HepG2 (cell line): ENCODE results near the gene BEAN1. TPM values are rescaled to one million over a fixed set of nuclear protein-coding genes. Genes with fewer than 3 reads are reported as not detected.

Experiments
- ATAC-seq: fragments of 200-7000 bp; cut with Tn5 transposase; 3 replicates; pipeline ENCODE4 v1.9.1; 2020; ENCODE audit warnings: mild to moderate bottlenecking, moderate library complexity
- BruUV-seq: library from RNA; stranded (reverse); fragments of 400-500 nt; replicated peaks from 2 replicates; lab custom pipeline; 2021; lab: Mats Ljungman, UMichigan
- CTCF ChIA-PET: fragments of 300-600 bp; formaldehyde crosslinking; extraction: SDS; loops from one replicate; lab custom pipeline; 2021; ENCODE audit warnings: low total read pairs, inconsistent platforms, low intra/inter-chr PET ratio; lab: Yijun Ruan, JAX
- POLR2A ChIA-PET: fragments of 350-600 bp; sonication (Branson Sonifier 250); formaldehyde crosslinking; loops from one replicate; lab custom pipeline; 2020; ENCODE audit warnings: antibody characterized with exemption, inconsistent platforms; lab: Yijun Ruan, JAX
- DNase-seq: peaks from one replicate; pipeline ENCODE4 v3.0.0-alpha.2; 2015; ENCODE audit warnings: low spot score
- FAIRE-seq: peaks from 3 replicates; lab custom pipeline; 2011; peaks lifted over from hg19 to GRCh38; lab: Jason Lieb, UNC
- H2AFZ ChIP-seq: one replicate; pipeline ENCODE4 v1.6.1; 2011; ENCODE audit warnings: low read length, inconsistent platforms
- H3K27ac ChIP-seq: fragments of 300-600 bp; 3 replicates; pipeline ENCODE4 v1.8.0; 2011; ENCODE audit warnings: mixed run types, mild to moderate bottlenecking, mixed read lengths, low read length, inconsistent platforms; ENCODE audit not compliant: insufficient read depth; ENCODE audit errors: extremely low read length
- H3K27me3 ChIP-seq, 2 experiments: fragments of 200-600 bp in 1 of 2; 2 replicates in 1 of 2; 3 replicates in 1 of 2; pipeline versions ENCODE4 v1.6.0 to v1.8.0; 2011; ENCODE audit warnings: low read length in 2 of 2, mild to moderate bottlenecking in 2 of 2, moderate library complexity in 2 of 2, inconsistent platforms in 1 of 2; ENCODE audit not compliant: insufficient read depth in 2 of 2, control insufficient read depth in 1 of 2
- H3K36me3 ChIP-seq, 2 experiments: fragments of 200-600 bp in 1 of 2; replicated peaks in 1 of 2; 2 replicates in 1 of 2; 3 replicates in 1 of 2; pipeline versions ENCODE4 v1.5.1 to v1.8.0; 2011; ENCODE audit warnings: low read length in 2 of 2, inconsistent platforms in 1 of 2; ENCODE audit not compliant: insufficient read depth in 2 of 2, control insufficient read depth in 1 of 2
- H3K4me1 ChIP-seq: 2 replicates; pipeline ENCODE4 v1.5.1; 2012; ENCODE audit warnings: low read length, inconsistent platforms; ENCODE audit not compliant: insufficient read depth
- H3K4me2 ChIP-seq: 2 replicates; pipeline ENCODE4 v1.6.0; 2011; ENCODE audit warnings: low read depth, low read length, inconsistent platforms
- H3K4me3 ChIP-seq, 3 experiments: fragments of 200-600 bp in 1 of 3; sonication (generic), shearing (Covaris generic) in 1 of 3; replicated peaks in 1 of 3; 2 replicates each; pipeline ENCODE4 v1.5.1; 2011 to 2016; ENCODE audit warnings: low read length in 3 of 3, inconsistent platforms in 2 of 3, low read depth in 2 of 3, mild to moderate bottlenecking in 2 of 3, control low read depth in 1 of 3, mixed read lengths in 1 of 3; ENCODE audit not compliant: insufficient read depth in 1 of 3
- H3K79me2 ChIP-seq: one replicate; pipeline ENCODE4 v1.6.1; 2011; ENCODE audit warnings: low read length, inconsistent platforms; ENCODE audit not compliant: insufficient read depth
- H3K9ac ChIP-seq: 2 replicates; pipeline ENCODE4 v1.6.0; 2011; ENCODE audit warnings: mild to moderate bottlenecking, low read depth, low read length, inconsistent platforms; ENCODE audit not compliant: insufficient read depth
- H3K9me3 ChIP-seq: 2 replicates; pipeline ENCODE4 v1.5.1; 2012; ENCODE audit warnings: mild to moderate bottlenecking, low read length
- H4K20me1 ChIP-seq: 2 replicates; pipeline ENCODE4 v1.6.0; 2011; ENCODE audit warnings: inconsistent platforms, mild to moderate bottlenecking, low read length, moderate library complexity; ENCODE audit not compliant: insufficient read depth
- CEBPB ChIP-seq: IDR thresholded peaks from 2 replicates; pipeline ENCODE4 v1.6.1; 2011; ENCODE audit warnings: low read depth, low read length, improper control_type of control experiment, borderline replicate concordance
- MTF1 ChIP-seq: sonication (generic); formaldehyde crosslinking; IDR thresholded peaks from 2 replicates; pipeline ENCODE4 v1.5.0; 2020; ENCODE audit warnings: missing genetic modification reagents
- POLR2AphosphoS2 ChIP-seq: IDR thresholded peaks from 2 replicates; pipeline ENCODE4 v1.6.1; 2011; ENCODE audit warnings: low read depth, low read length, improper control_type of control experiment
- RFXAP ChIP-seq: sonication (generic); formaldehyde crosslinking; IDR thresholded peaks from 2 replicates; pipeline ENCODE4 v1.4.0; 2020; ENCODE audit warnings: missing genetic modification reagents, borderline replicate concordance
- SMC3 ChIP-seq: IDR thresholded peaks from 2 replicates; pipeline ENCODE4 v1.6.1; 2011; ENCODE audit warnings: low read length, improper control_type of control experiment
- SRSF9 ChIP-seq: fragments of 200-400 bp; formaldehyde crosslinking; IDR thresholded peaks from 2 replicates; pipeline ENCODE4 v1.6.1; 2018; ENCODE audit warnings: borderline replicate concordance, mild to moderate bottlenecking, low read depth, low read length; ENCODE audit not compliant: insufficient read depth, poor library complexity, severe bottlenecking
- TOE1 ChIP-seq: sonication (generic); formaldehyde crosslinking; IDR thresholded peaks from 2 replicates; pipeline ENCODE4 v1.4.0; 2020; ENCODE audit warnings: mild to moderate bottlenecking, missing genetic modification reagents
- ZC3H13 ChIP-seq: sonication (generic); formaldehyde crosslinking; IDR thresholded peaks from 2 replicates; pipeline ENCODE4 v1.8.1; 2023; ENCODE audit warnings: mild to moderate bottlenecking, missing genetic modification reagents, moderate library complexity
- ZNF180 ChIP-seq: sonication (generic); formaldehyde crosslinking; IDR thresholded peaks from 2 replicates; pipeline ENCODE4 v1.4.0; 2020; ENCODE audit warnings: low read depth, missing genetic modification reagents, borderline replicate concordance
- ZNF224 ChIP-seq: sonication (generic); formaldehyde crosslinking; IDR thresholded peaks from 2 replicates; pipeline ENCODE4 v1.5.0; 2020; ENCODE audit warnings: mild to moderate bottlenecking, missing genetic modification reagents
- ZNF350 ChIP-seq: sonication (generic); formaldehyde crosslinking; IDR thresholded peaks from 2 replicates; pipeline ENCODE4 v1.4.0; 2020; ENCODE audit warnings: mild to moderate bottlenecking, low read depth, missing genetic modification reagents, borderline replicate concordance
- ZNF407 ChIP-seq: sonication (generic); formaldehyde crosslinking; IDR thresholded peaks from one replicate; pipeline ENCODE4 v1.5.1; 2020; ENCODE audit warnings: mild to moderate bottlenecking, missing genetic modification reagents; ENCODE audit errors: not compliant biosample characterization
- ZNF496 ChIP-seq: sonication (generic); formaldehyde crosslinking; IDR thresholded peaks from 2 replicates; pipeline ENCODE4 v1.8.1; 2023; ENCODE audit warnings: mild to moderate bottlenecking, moderate library complexity, missing genetic modification reagents; ENCODE audit not compliant: insufficient replicate concordance
- ZNF616 ChIP-seq: sonication (generic); formaldehyde crosslinking; IDR thresholded peaks from 2 replicates; pipeline ENCODE4 v1.5.0; 2020; ENCODE audit warnings: low read depth, mild to moderate bottlenecking, missing genetic modification reagents
- WGBS: methylation state at CpG from one replicate; pipeline ENCODE4 v1.1.6; 2017; ENCODE audit warnings: low lambda C conversion rate; 5-methylcytosine and 5-hydroxymethylcytosine counted together
- in situ Hi-C: cut with HindIII; loops from 2 replicates; pipeline ENCODE4 v1.10.0; 2017; ENCODE audit warnings: low pct_unique_long_range_greater_than_20kb; ENCODE audit not compliant: extremely low pct_ligation_motif_present
- intact Hi-C: fragments of 100-400 bp; cut with micrococcal nuclease; formaldehyde crosslinking; loops from one replicate; pipeline ENCODE4 v1.10.0; 2022; ENCODE audit not compliant: unreplicated experiment
- polyA plus RNA-seq, 8 experiments: library from polyadenylated mRNA; depleted of rRNA in 3 of 8; stranded (reverse) in 7 of 8; unstranded in 1 of 8; fragments of >200 nt; fragmentation: Illumina TruSeq in 4 of 8; extraction: Trizol in 4 of 8; gene quantifications; 2 replicates each; pipeline versions ENCODE4 v1.2.1 to v1.2.3, GENCODE V29; 2011 to 2016; ENCODE audit warnings: low read depth in 4 of 8, missing spikeins in 1 of 8, mixed read lengths in 1 of 8; ENCODE audit not compliant: insufficient read depth in 1 of 8
- total RNA-seq, 5 experiments: library from RNA; depleted of rRNA; stranded (reverse); fragments of >200 nt; fragmentation: Illumina TruSeq; extraction: Trizol; gene quantifications; 2 replicates each; pipeline ENCODE4 v1.2.3, GENCODE V29; 2016; ENCODE audit warnings: low read depth in 1 of 5

The BEAN1 gene
- total and polyA plus RNA-seq, 2 of the 13 experiments (the other 11 are each of a cell fraction or from before 2014, with no cell fraction given): 0.53 to 1.4 TPM

GRCh38 chr16:66486199-66486772 is 59.2 kb downstream of the BEAN1 start:
- no peak overlapping the region for H3K9ac ChIP-seq
- no peak overlapping the region for H2AFZ ChIP-seq
- no peaks in the 10 kb centered on the region for H4K20me1 ChIP-seq
- 64% methylated on average over 12 of the region's 12 CpGs for WGBS
- POLR2A ChIA-PET: interaction anchor here (1.5 kb wide), 1 partner anchor 80 kb away, joined by 5 read pairs; no protein-coding TSS in a partner anchor
- ATAC-seq (no peak), DNase-seq (no peak), FAIRE-seq (no peak)
- peaks cover 7% of the 10 kb centered on the region; the same call in 1 of the 2 replicates for H3K4me1 ChIP-seq
- no peaks in the 10 kb centered on the region for H3K36me3 ChIP-seq
- no peak overlapping the region for H3K4me3 ChIP-seq
- no peaks in the 10 kb centered on the region for H3K79me2 ChIP-seq
- no peaks in the 10 kb centered on the region for H3K9me3 ChIP-seq
- CTCF ChIA-PET: interaction anchor here (8.6 kb wide), 1 partner anchor 80 kb away, joined by 121 read pairs; no protein-coding TSS in a partner anchor
- H3K27me3 ChIP-seq: peaks cover 3 to 23% of the 10 kb centered on the region in 2 experiments; a peak in 3 of 5 replicates
- intact Hi-C loops (no loop called here), in situ Hi-C loops (no loop called here)
- no TSS peak for BruUV-seq
- H3K27ac ChIP-seq: no peak overlapping the region
- no peak overlapping the region for H3K4me2 ChIP-seq
- TF ChIP-seq SRSF9: no peak
- no peak for TF ChIP-seq POLR2AphosphoS2
- no peak for TF ChIP-seq ZC3H13 (CRISPR knock-in tag)
- TF ChIP-seq TOE1 (CRISPR knock-in tag): no peak
- TF ChIP-seq ZNF496 (CRISPR knock-in tag): no peak
- no peak for TF ChIP-seq MTF1 (CRISPR knock-in tag)
- no peak for TF ChIP-seq CEBPB
- TF ChIP-seq SMC3: no peak
- no peak for TF ChIP-seq ZNF350 (CRISPR knock-in tag)
- TF ChIP-seq ZNF616 (CRISPR knock-in tag): no peak
- TF ChIP-seq ZNF180: no peak
- no peak for TF ChIP-seq ZNF407 (CRISPR knock-in tag)
- TF ChIP-seq ZNF224 (CRISPR knock-in tag): no peak
- TF ChIP-seq RFXAP: no peak
